Measurements from ENCODE around the gene TMEM59.
"Not testable (repeated sequence)": the region's sequence is repeated elsewhere in the genome, so short reads cannot be mapped to it uniquely, and the experiment has no call there.

The TMEM59 gene

GRCh38 chr1:54003750-54004480, 49.1 kb downstream of the TMEM59 start:
- not testable (repeated sequence) for H3K27me3 ChIP-seq (ENCODE audit: insufficient read depth, low read length, poor library complexity); H3K18ac ChIP-seq (ENCODE audit: low read length); H3K4me2 ChIP-seq (ENCODE audit: low read length); H3K36me3 ChIP-seq (ENCODE audit: control insufficient read depth, insufficient read depth, low read length); H3K4me3 ChIP-seq (ENCODE audit: low read length); H3K56ac ChIP-seq (ENCODE audit: low read length); H2BK120ac ChIP-seq (ENCODE audit: low read depth, low read length); H3K9ac ChIP-seq (ENCODE audit: low read length); H3K23ac ChIP-seq (ENCODE audit: low read length); H4K8ac ChIP-seq (ENCODE audit: low read depth, low read length); H3K4me1 ChIP-seq (ENCODE audit: control insufficient read depth, low read depth, low read length); H3K79me1 ChIP-seq (ENCODE audit: low read length); H3K4ac ChIP-seq (ENCODE audit: low read depth, low read length); H2AK5ac ChIP-seq (ENCODE audit: low read length); H3K79me2 ChIP-seq (ENCODE audit: control insufficient read depth, insufficient read depth, low read length); H3K27ac ChIP-seq (ENCODE audit: low read depth, low read length); DNase-seq; H2BK5ac ChIP-seq (ENCODE audit: low read length); H4K5ac ChIP-seq (ENCODE audit: low read length); H2BK15ac ChIP-seq (replicated peaks; ENCODE audit: low read depth)
- WGBS (ENCODE audit: extremely low coverage, insufficient coverage, low lambda C conversion rate) = no CpG with 5 or more reads among the region's 19 CpGs

- DNase-seq = no peak
- no peak overlapping the region for H2BK5ac ChIP-seq (ENCODE audit: low read length)
- no peak overlapping the region for H2AK5ac ChIP-seq (ENCODE audit: low read length)
- no peaks in the 10 kb centered on the region for H3K36me3 ChIP-seq (ENCODE audit: control insufficient read depth, insufficient read depth, low read length)
- no peaks in the 10 kb centered on the region for H3K79me2 ChIP-seq (ENCODE audit: control insufficient read depth, insufficient read depth, low read length)
- H4K5ac ChIP-seq (ENCODE audit: low read length) = no peak overlapping the region
- no peak overlapping the region for H3K23ac ChIP-seq (ENCODE audit: low read length)
- H2BK15ac ChIP-seq (replicated peaks; ENCODE audit: low read depth) = no peak overlapping the region
- H3K4me3 ChIP-seq (ENCODE audit: low read length) = no peak overlapping the region
- H2BK120ac ChIP-seq (ENCODE audit: low read depth, low read length) = no peak overlapping the region
- H3K27me3 ChIP-seq (ENCODE audit: insufficient read depth, low read length, poor library complexity) = no peaks in the 10 kb centered on the region
- no peak overlapping the region for H3K9ac ChIP-seq (ENCODE audit: low read length)
- H4K8ac ChIP-seq (ENCODE audit: low read depth, low read length) = no peak overlapping the region
- H3K27ac ChIP-seq (ENCODE audit: low read depth, low read length) = no peak overlapping the region
- no peak overlapping the region for H3K4me2 ChIP-seq (ENCODE audit: low read length)
- H3K79me1 ChIP-seq (ENCODE audit: low read length) = no peaks in the 10 kb centered on the region
- no peak overlapping the region for H3K18ac ChIP-seq (ENCODE audit: low read length)
- no CpG with 5 or more reads among the region's 12 CpGs for WGBS (ENCODE audit: extremely low coverage, insufficient coverage, low lambda C conversion rate)
- no peaks in the 10 kb centered on the region for H3K4me1 ChIP-seq (ENCODE audit: control insufficient read depth, low read depth, low read length)
- H3K4ac ChIP-seq (ENCODE audit: low read depth, low read length) = no peak overlapping the region
- no peak overlapping the region for H3K56ac ChIP-seq (ENCODE audit: low read length)
These were observed 49.8 kb downstream of the TMEM59 start for GRCh38 chr1:54003249-54003646.

GRCh38 chr1:54002544-54003248, 50.3 kb downstream of the TMEM59 start:
- Histone ChIP-seq H3K4me1 (ENCODE audit: control insufficient read depth, low read depth, low read length) (no peaks in the 10 kb centered on the region), H4K8ac (ENCODE audit: low read depth, low read length) (no peak overlapping the region), H3K18ac (ENCODE audit: low read length) (no peak overlapping the region), H2AK5ac (ENCODE audit: low read length) (no peak overlapping the region), H3K4ac (ENCODE audit: low read depth, low read length) (no peak overlapping the region), H2BK120ac (ENCODE audit: low read depth, low read length) (no peak overlapping the region), H3K4me3 (ENCODE audit: low read length) (no peak overlapping the region), H3K79me1 (ENCODE audit: low read length) (no peaks in the 10 kb centered on the region), H4K5ac (ENCODE audit: low read length) (no peak overlapping the region), H3K79me2 (ENCODE audit: control insufficient read depth, insufficient read depth, low read length) (no peaks in the 10 kb centered on the region), H2BK15ac (replicated peaks; ENCODE audit: low read depth) (no peak overlapping the region), H3K27ac (ENCODE audit: low read depth, low read length) (no peak overlapping the region), H3K9ac (ENCODE audit: low read length) (no peak overlapping the region), H3K27me3 (ENCODE audit: insufficient read depth, low read length, poor library complexity) (no peaks in the 10 kb centered on the region), H3K36me3 (ENCODE audit: control insufficient read depth, insufficient read depth, low read length) (no peaks in the 10 kb centered on the region), H3K56ac (ENCODE audit: low read length) (no peak overlapping the region), H3K23ac (ENCODE audit: low read length) (no peak overlapping the region), H2BK5ac (ENCODE audit: low read length) (no peak overlapping the region), H3K4me2 (ENCODE audit: low read length) (no peak overlapping the region)
- no peak for DNase-seq
- no CpG with 5 or more reads among the region's 9 CpGs for WGBS (ENCODE audit: extremely low coverage, insufficient coverage, low lambda C conversion rate)

- no peak overlapping the region for H3K9ac ChIP-seq (ENCODE audit: low read length)
- H3K4me1 ChIP-seq (ENCODE audit: control insufficient read depth, low read depth, low read length) = no peaks in the 10 kb centered on the region
- no peaks in the 10 kb centered on the region for H3K36me3 ChIP-seq (ENCODE audit: control insufficient read depth, insufficient read depth, low read length)
- H3K27me3 ChIP-seq (ENCODE audit: insufficient read depth, low read length, poor library complexity) = no peaks in the 10 kb centered on the region
- DNase-seq = no peak
- H2BK15ac ChIP-seq (replicated peaks; ENCODE audit: low read depth) = no peak overlapping the region
- H3K79me2 ChIP-seq (ENCODE audit: control insufficient read depth, insufficient read depth, low read length) = no peaks in the 10 kb centered on the region
- H3K18ac ChIP-seq (ENCODE audit: low read length) = no peak overlapping the region
- H4K8ac ChIP-seq (ENCODE audit: low read depth, low read length) = no peak overlapping the region
- H3K56ac ChIP-seq (ENCODE audit: low read length) = no peak overlapping the region
- no CpG with 5 or more reads among the region's 3 CpGs for WGBS (ENCODE audit: extremely low coverage, insufficient coverage, low lambda C conversion rate)
- no peak overlapping the region for H3K4me3 ChIP-seq (ENCODE audit: low read length)
- H3K4ac ChIP-seq (ENCODE audit: low read depth, low read length) = no peak overlapping the region
- no peak overlapping the region for H3K23ac ChIP-seq (ENCODE audit: low read length)
- H2BK5ac ChIP-seq (ENCODE audit: low read length) = no peak overlapping the region
- no peak overlapping the region for H3K27ac ChIP-seq (ENCODE audit: low read depth, low read length)
- H3K4me2 ChIP-seq (ENCODE audit: low read length) = no peak overlapping the region
- H2AK5ac ChIP-seq (ENCODE audit: low read length) = no peak overlapping the region
- H4K5ac ChIP-seq (ENCODE audit: low read length) = no peak overlapping the region
- no peaks in the 10 kb centered on the region for H3K79me1 ChIP-seq (ENCODE audit: low read length)
- H2BK120ac ChIP-seq (ENCODE audit: low read depth, low read length) = no peak overlapping the region
These were observed 51.4 kb downstream of the TMEM59 start for GRCh38 chr1:54001591-54001990.

GRCh38 chr1:53999920-54000319, 53.1 kb downstream of the TMEM59 start:
- no peaks in the 10 kb centered on the region for H3K36me3 ChIP-seq (ENCODE audit: control insufficient read depth, insufficient read depth, low read length)
- no peak overlapping the region for H3K9ac ChIP-seq (ENCODE audit: low read length)
- no peak overlapping the region for H3K27ac ChIP-seq (ENCODE audit: low read depth, low read length)
- H3K4me3 ChIP-seq (ENCODE audit: low read length) = no peak overlapping the region
- H3K18ac ChIP-seq (ENCODE audit: low read length) = no peak overlapping the region
- no peak overlapping the region for H2AK5ac ChIP-seq (ENCODE audit: low read length)
- no peak overlapping the region for H4K8ac ChIP-seq (ENCODE audit: low read depth, low read length)
- H3K4me2 ChIP-seq (ENCODE audit: low read length) = no peak overlapping the region
- H2BK15ac ChIP-seq (replicated peaks; ENCODE audit: low read depth) = no peak overlapping the region
- DNase-seq = no peak
- no peaks in the 10 kb centered on the region for H3K79me2 ChIP-seq (ENCODE audit: control insufficient read depth, insufficient read depth, low read length)
- no peaks in the 10 kb centered on the region for H3K79me1 ChIP-seq (ENCODE audit: low read length)
- H3K56ac ChIP-seq (ENCODE audit: low read length) = no peak overlapping the region
- H3K27me3 ChIP-seq (ENCODE audit: insufficient read depth, low read length, poor library complexity) = no peaks in the 10 kb centered on the region
- no peak overlapping the region for H3K23ac ChIP-seq (ENCODE audit: low read length)
- no peaks in the 10 kb centered on the region for H3K4me1 ChIP-seq (ENCODE audit: control insufficient read depth, low read depth, low read length)
- no peak overlapping the region for H3K4ac ChIP-seq (ENCODE audit: low read depth, low read length)
- H2BK120ac ChIP-seq (ENCODE audit: low read depth, low read length) = no peak overlapping the region
- no peak overlapping the region for H2BK5ac ChIP-seq (ENCODE audit: low read length)
- no peak overlapping the region for H4K5ac ChIP-seq (ENCODE audit: low read length)

GRCh38 chr1:53998223-53998622, 54.8 kb downstream of the TMEM59 start:
- Histone ChIP-seq H4K8ac (ENCODE audit: low read depth, low read length) (no peak overlapping the region), H3K36me3 (ENCODE audit: control insufficient read depth, insufficient read depth, low read length) (no peaks in the 10 kb centered on the region), H3K79me1 (ENCODE audit: low read length) (no peaks in the 10 kb centered on the region), H3K9ac (ENCODE audit: low read length) (no peak overlapping the region), H3K27me3 (ENCODE audit: insufficient read depth, low read length, poor library complexity) (no peaks in the 10 kb centered on the region), H3K4ac (ENCODE audit: low read depth, low read length) (no peak overlapping the region), H4K5ac (ENCODE audit: low read length) (no peak overlapping the region), H2BK5ac (ENCODE audit: low read length) (no peak overlapping the region), H2AK5ac (ENCODE audit: low read length) (no peak overlapping the region), H3K18ac (ENCODE audit: low read length) (no peak overlapping the region), H2BK15ac (replicated peaks; ENCODE audit: low read depth) (no peak overlapping the region), H3K79me2 (ENCODE audit: control insufficient read depth, insufficient read depth, low read length) (no peaks in the 10 kb centered on the region), H2BK120ac (ENCODE audit: low read depth, low read length) (no peak overlapping the region), H3K4me1 (ENCODE audit: control insufficient read depth, low read depth, low read length) (no peaks in the 10 kb centered on the region), H3K4me2 (ENCODE audit: low read length) (no peak overlapping the region), H3K23ac (ENCODE audit: low read length) (no peak overlapping the region), H3K27ac (ENCODE audit: low read depth, low read length) (no peak overlapping the region), H3K56ac (ENCODE audit: low read length) (no peak overlapping the region), H3K4me3 (ENCODE audit: low read length) (no peak overlapping the region)
- WGBS (ENCODE audit: extremely low coverage, insufficient coverage, low lambda C conversion rate) = no CpG with 5 or more reads among the region's 1 CpG
- DNase-seq = no peak

All from mesendoderm (in vitro differentiated cells).